Panc1 (cell line): Measurements from ENCODE around the gene TM9SF3. TPM values are rescaled to one million over a fixed set of nuclear protein-coding genes. Genes with fewer than 3 reads are reported as not detected.

Source experiments
- ATAC-seq: fragments of 200-7000 bp; cut with Tn5 transposase; 2 replicates; pipeline ENCODE4 v1.9.1; 2020; ENCODE audit warnings: mild to moderate bottlenecking, moderate library complexity
- BruUV-seq: library from RNA; stranded (reverse); fragments of 400-500 nt; replicated peaks from 2 replicates; lab custom pipeline; 2021; lab: Mats Ljungman, UMichigan
- CTCF ChIA-PET: fragments of 300-600 bp; sonication (Branson Sonifier 250); formaldehyde crosslinking; loops from one replicate; lab custom pipeline; 2022; ENCODE audit warnings: antibody characterized with exemption; lab: Charles Lee
- POLR2A ChIA-PET: fragments of 300-600 bp; sonication (Branson Sonifier 250); formaldehyde crosslinking; loops from one replicate; lab custom pipeline; 2022; ENCODE audit warnings: antibody characterized with exemption; lab: Charles Lee
- DNase-seq: peaks from one replicate; pipeline ENCODE4 v3.0.0-alpha.2; 2010; ENCODE audit warnings: low read depth, low spot score
- H3K27ac ChIP-seq: 2 replicates; pipeline ENCODE4 v1.5.1; 2011; ENCODE audit warnings: mild to moderate bottlenecking, low read length, inconsistent platforms
- H3K27me3 ChIP-seq: fragments of 200-500 bp; sonication (Bioruptor generic); 2 replicates; pipeline ENCODE4 v1.6.0; 2014; ENCODE audit warnings: low read length, inconsistent platforms; ENCODE audit not compliant: control insufficient read depth, insufficient read depth
- H3K36me3 ChIP-seq: fragments of 200-500 bp; sonication (Bioruptor generic); 2 replicates; pipeline ENCODE4 v1.5.1; 2014; ENCODE audit warnings: inconsistent platforms, mild to moderate bottlenecking, low read length, moderate library complexity; ENCODE audit not compliant: control insufficient read depth, insufficient read depth
- H3K4me1 ChIP-seq: 2 replicates; pipeline ENCODE4 v1.5.1; 2011; ENCODE audit warnings: inconsistent platforms, mild to moderate bottlenecking, low read length, moderate library complexity; ENCODE audit not compliant: control insufficient read depth, insufficient read depth
- H3K4me3 ChIP-seq, 2 experiments: 2 replicates each; pipeline ENCODE4 v1.5.1; 2011 to 2012; ENCODE audit warnings: low read depth in 2 of 2, low read length in 2 of 2, mild to moderate bottlenecking in 2 of 2, inconsistent platforms in 1 of 2, moderate library complexity in 1 of 2
- H3K9me3 ChIP-seq: fragments of 200-500 bp; sonication (Bioruptor generic); 2 replicates; pipeline ENCODE4 v1.5.1; 2014; ENCODE audit warnings: low read depth, mild to moderate bottlenecking, inconsistent platforms, low read length, moderate library complexity; ENCODE audit not compliant: control insufficient read depth, insufficient read depth
- POLR2AphosphoS5 ChIP-seq: IDR thresholded peaks from 2 replicates; pipeline ENCODE4 v1.6.1; 2012; ENCODE audit warnings: mild to moderate bottlenecking, low read depth, low read length, moderate library complexity
- SIN3A ChIP-seq: IDR thresholded peaks from 2 replicates; pipeline ENCODE4 v1.6.1; 2012; ENCODE audit warnings: low read depth, mild to moderate bottlenecking, low read length, moderate library complexity, borderline replicate concordance; ENCODE audit not compliant: insufficient read depth
- TCF7L2 ChIP-seq: IDR thresholded peaks from 2 replicates; pipeline ENCODE4 v1.6.1; 2011; ENCODE audit warnings: mild to moderate bottlenecking, low read depth, low read length, inconsistent platforms
- in situ Hi-C: cut with HindIII; loops from 2 replicates; pipeline ENCODE4 v1.10.0; 2016; ENCODE audit warnings: low sequenced_read_pairs, low pct_unique_long_range_greater_than_20kb
- intact Hi-C: fragments of 100-400 bp; cut with micrococcal nuclease; formaldehyde crosslinking; loops from one replicate; pipeline ENCODE4 v1.10.0; 2022; ENCODE audit not compliant: unreplicated experiment
- total RNA-seq: library from RNA; stranded (reverse); gene quantifications from one replicate; pipeline ENCODE4 v1.2.1, GENCODE V29; 2021; ENCODE audit not compliant: unreplicated experiment
- TF ChIP-seq, protein P1 (sequence below): fragments of 450-650 bp; IDR thresholded peaks from 2 replicates; pipeline ENCODE4 v1.5.1; 2017; ENCODE audit warnings: mild to moderate bottlenecking
- TF ChIP-seq, protein P2 (sequence below), 2 experiments: IDR thresholded peaks; 2 replicates each; pipeline ENCODE4 v1.6.1; 2011 to 2012; ENCODE audit warnings: low read depth in 2 of 2, control low read depth in 1 of 2, low read length in 1 of 2, mild to moderate bottlenecking in 1 of 2, moderate library complexity in 1 of 2; ENCODE audit not compliant: insufficient read depth in 1 of 2

The TM9SF3 gene
- total RNA-seq, 1 experiment from 2014 or later: 179 TPM

DNA sequence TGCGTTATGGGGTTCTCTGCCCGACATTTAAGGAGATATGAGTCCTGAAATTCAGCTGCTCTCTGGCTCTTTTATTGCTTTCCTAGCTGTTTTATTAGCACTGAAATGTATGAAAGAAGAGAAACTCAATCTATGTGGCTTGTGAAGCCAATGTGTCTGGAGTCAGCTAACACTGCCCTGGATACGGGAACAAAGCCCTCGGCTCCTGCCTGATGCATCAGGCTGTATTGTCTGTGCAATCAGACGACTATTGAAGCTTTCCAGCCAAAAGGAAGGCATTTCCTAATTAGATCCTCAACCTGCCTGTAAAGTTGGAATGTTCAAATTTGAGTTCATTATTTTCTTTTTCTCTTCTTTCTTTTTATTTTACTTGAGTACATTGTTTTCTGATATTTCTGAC, 22.0 kb upstream of the TM9SF3 start:
- no TSS peak for BruUV-seq
- CTCF ChIA-PET: no interaction called here
- H3K27me3 ChIP-seq: peaks cover 11% of the 10 kb centered on the region
- POLR2A ChIA-PET: no interaction called here
- H3K4me1 ChIP-seq: no peaks in the 10 kb centered on the region
- intact Hi-C loops: no loop called here
- ATAC-seq: no peak
- in situ Hi-C loops: no loop called here
- no peaks in the 10 kb centered on the region for H3K9me3 ChIP-seq
- no peak for TF ChIP-seq SIN3A
- TF ChIP-seq TCF7L2: no peak
- TF ChIP-seq, protein P1, sequence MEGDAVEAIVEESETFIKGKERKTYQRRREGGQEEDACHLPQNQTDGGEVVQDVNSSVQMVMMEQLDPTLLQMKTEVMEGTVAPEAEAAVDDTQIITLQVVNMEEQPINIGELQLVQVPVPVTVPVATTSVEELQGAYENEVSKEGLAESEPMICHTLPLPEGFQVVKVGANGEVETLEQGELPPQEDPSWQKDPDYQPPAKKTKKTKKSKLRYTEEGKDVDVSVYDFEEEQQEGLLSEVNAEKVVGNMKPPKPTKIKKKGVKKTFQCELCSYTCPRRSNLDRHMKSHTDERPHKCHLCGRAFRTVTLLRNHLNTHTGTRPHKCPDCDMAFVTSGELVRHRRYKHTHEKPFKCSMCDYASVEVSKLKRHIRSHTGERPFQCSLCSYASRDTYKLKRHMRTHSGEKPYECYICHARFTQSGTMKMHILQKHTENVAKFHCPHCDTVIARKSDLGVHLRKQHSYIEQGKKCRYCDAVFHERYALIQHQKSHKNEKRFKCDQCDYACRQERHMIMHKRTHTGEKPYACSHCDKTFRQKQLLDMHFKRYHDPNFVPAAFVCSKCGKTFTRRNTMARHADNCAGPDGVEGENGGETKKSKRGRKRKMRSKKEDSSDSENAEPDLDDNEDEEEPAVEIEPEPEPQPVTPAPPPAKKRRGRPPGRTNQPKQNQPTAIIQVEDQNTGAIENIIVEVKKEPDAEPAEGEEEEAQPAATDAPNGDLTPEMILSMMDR: no peak
- no peak for TF ChIP-seq POLR2AphosphoS5
- TF ChIP-seq, protein P2, sequence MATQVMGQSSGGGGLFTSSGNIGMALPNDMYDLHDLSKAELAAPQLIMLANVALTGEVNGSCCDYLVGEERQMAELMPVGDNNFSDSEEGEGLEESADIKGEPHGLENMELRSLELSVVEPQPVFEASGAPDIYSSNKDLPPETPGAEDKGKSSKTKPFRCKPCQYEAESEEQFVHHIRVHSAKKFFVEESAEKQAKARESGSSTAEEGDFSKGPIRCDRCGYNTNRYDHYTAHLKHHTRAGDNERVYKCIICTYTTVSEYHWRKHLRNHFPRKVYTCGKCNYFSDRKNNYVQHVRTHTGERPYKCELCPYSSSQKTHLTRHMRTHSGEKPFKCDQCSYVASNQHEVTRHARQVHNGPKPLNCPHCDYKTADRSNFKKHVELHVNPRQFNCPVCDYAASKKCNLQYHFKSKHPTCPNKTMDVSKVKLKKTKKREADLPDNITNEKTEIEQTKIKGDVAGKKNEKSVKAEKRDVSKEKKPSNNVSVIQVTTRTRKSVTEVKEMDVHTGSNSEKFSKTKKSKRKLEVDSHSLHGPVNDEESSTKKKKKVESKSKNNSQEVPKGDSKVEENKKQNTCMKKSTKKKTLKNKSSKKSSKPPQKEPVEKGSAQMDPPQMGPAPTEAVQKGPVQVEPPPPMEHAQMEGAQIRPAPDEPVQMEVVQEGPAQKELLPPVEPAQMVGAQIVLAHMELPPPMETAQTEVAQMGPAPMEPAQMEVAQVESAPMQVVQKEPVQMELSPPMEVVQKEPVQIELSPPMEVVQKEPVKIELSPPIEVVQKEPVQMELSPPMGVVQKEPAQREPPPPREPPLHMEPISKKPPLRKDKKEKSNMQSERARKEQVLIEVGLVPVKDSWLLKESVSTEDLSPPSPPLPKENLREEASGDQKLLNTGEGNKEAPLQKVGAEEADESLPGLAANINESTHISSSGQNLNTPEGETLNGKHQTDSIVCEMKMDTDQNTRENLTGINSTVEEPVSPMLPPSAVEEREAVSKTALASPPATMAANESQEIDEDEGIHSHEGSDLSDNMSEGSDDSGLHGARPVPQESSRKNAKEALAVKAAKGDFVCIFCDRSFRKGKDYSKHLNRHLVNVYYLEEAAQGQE (IDR thresholded peaks at IDR 0.05; ENCODE audit: insufficient read depth in 1 of 2, low read depth in 2 of 2, low read length in 1 of 2): no peak
- H3K27ac ChIP-seq: no peak overlapping the region
- H3K36me3 ChIP-seq: no peaks in the 10 kb centered on the region
- no peak for DNase-seq
- H3K4me3 ChIP-seq: no peak overlapping the region

DNA sequence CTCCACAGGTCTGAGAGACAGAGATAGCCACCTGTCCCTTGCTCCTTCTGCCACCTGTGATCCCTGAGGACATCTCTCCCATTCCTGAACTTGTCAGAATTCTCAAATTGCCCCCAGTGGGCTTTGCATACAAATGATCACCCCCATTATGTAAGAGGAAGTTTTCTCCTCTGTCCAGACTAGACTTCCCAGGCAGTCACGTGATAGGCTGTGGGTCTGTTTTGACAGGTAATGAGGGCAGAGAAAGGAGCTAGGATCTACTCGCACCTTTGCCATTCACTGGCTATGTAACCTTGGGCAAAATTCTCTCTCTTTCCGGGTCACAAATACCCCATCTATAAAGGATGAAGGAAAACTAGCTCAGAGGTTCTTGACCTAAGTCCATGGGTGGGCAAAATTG, 21.4 kb upstream of the TM9SF3 start:
- H3K9me3 ChIP-seq: no peaks in the 10 kb centered on the region
- CTCF ChIA-PET: no interaction called here
- ATAC-seq (no peak), DNase-seq (no peak)
- TF ChIP-seq SIN3A: no peak
- no peak for TF ChIP-seq POLR2AphosphoS5
- POLR2A ChIA-PET: no interaction called here
- H3K4me1 ChIP-seq: no peaks in the 10 kb centered on the region
- no TSS peak for BruUV-seq
- no peak overlapping the region for H3K4me3 ChIP-seq
- no peak overlapping the region for H3K27ac ChIP-seq
- intact Hi-C loops (no loop called here), in situ Hi-C loops (no loop called here)
- peaks cover 11% of the 10 kb centered on the region for H3K27me3 ChIP-seq
- H3K36me3 ChIP-seq: no peaks in the 10 kb centered on the region

DNA sequence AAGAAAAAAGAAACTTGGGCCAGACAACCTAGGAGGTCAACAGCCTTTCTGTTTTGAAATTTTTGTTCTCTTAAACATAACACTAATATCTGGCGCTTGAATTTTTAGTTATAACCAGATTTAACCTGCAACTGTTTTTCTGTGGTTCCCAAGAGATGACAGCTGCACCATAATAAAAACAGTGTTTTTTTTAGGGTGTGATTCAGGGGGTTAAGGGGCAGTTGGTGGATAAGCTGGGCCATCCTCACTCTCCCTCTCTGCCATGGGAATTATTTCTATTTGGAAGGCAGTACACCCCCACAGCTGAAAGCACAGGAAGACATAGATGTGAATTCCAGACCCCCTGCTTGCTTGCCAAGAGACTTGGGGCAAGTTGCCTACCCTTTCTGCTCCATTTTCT, 20.1 kb upstream of the TM9SF3 start:
- CTCF ChIA-PET: no interaction called here
- Histone ChIP-seq H3K4me3 (no peak overlapping the region), H3K36me3 (no peaks in the 10 kb centered on the region), H3K27me3 (peaks cover 11% of the 10 kb centered on the region), H3K4me1 (no peaks in the 10 kb centered on the region), H3K27ac (no peak overlapping the region), H3K9me3 (no peaks in the 10 kb centered on the region)
- TF ChIP-seq, protein P2 (IDR thresholded peaks at IDR 0.05; ENCODE audit: insufficient read depth in 1 of 2, low read depth in 2 of 2, low read length in 1 of 2): no peak
- no peak for TF ChIP-seq SIN3A
- intact Hi-C loops: no loop called here
- in situ Hi-C loops: no loop called here
- no peak for DNase-seq
- no peak for ATAC-seq
- no TSS peak for BruUV-seq
- POLR2A ChIA-PET: no interaction called here
